Hematopoietic multipotent progenitor cell treated with erythropoietin and hydrocortisone succinate and interleukin-3 and kit ligand, for 17 days (in vitro differentiated cells): ENCODE results near the gene AGO1.
"Not testable (repeated sequence)": the region's sequence is repeated elsewhere in the genome, so short reads cannot be mapped to it uniquely, and the experiment has no call there.

Experiments
- DNase-seq: peaks from one replicate; pipeline ENCODE4 v3.0.0-alpha.2; 2015; ENCODE audit warnings: low spot score

The AGO1 gene

DNA sequence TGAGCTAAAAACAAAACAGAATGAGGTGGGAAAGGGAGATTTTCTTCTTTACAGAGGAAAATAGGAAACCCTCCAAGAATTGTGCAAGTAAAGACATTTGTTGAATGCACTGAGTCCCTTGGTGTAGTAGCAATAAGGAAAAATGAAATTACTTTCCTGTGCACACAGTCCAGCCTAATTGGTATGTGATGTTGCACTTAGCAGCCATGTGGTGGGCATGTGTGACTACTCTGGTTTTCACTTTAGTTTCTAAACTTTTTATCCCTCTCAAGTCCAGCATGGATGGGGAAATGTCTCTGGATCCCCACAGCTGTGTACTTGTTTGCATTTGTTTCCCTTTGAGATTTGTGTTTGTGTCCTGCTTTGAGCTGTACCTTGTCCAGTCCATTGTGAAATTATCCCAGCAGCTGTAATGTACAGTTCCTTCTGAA is 40.8 kb downstream of the AGO1 start:
- no peak for DNase-seq

GRCh38 chr1:35924838-35925237 is 41.8 kb downstream of the AGO1 start:
- no peak for DNase-seq

- no peak for DNase-seq
Measured at GRCh38 chr1:35925741-35926140, 42.7 kb downstream of the AGO1 start.

DNA sequence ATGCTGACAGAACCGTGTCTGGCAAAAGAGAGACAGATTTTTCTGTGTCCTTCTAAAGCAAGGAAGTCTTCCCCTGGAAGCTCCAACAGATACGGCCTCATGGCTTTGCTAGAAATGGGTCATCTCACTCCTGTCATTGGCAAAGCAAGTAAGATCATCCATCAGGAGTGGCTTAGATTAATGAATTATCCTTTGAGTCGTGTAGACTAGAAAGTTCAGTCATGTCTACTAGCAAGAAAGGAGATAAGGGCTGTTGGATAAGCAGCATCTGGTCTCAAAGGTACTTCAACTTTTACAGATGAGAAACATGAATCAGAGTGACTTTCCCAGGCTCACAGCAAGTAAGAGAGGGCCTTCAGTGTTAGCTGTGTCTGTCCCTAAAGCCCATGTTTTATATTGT is 44.5 kb downstream of the AGO1 start:
- DNase-seq = no peak

- peak; percentile 47 for DNase-seq
Measured at GRCh38 chr1:35929730-35930592, 47.0 kb downstream of the AGO1 start.

DNA sequence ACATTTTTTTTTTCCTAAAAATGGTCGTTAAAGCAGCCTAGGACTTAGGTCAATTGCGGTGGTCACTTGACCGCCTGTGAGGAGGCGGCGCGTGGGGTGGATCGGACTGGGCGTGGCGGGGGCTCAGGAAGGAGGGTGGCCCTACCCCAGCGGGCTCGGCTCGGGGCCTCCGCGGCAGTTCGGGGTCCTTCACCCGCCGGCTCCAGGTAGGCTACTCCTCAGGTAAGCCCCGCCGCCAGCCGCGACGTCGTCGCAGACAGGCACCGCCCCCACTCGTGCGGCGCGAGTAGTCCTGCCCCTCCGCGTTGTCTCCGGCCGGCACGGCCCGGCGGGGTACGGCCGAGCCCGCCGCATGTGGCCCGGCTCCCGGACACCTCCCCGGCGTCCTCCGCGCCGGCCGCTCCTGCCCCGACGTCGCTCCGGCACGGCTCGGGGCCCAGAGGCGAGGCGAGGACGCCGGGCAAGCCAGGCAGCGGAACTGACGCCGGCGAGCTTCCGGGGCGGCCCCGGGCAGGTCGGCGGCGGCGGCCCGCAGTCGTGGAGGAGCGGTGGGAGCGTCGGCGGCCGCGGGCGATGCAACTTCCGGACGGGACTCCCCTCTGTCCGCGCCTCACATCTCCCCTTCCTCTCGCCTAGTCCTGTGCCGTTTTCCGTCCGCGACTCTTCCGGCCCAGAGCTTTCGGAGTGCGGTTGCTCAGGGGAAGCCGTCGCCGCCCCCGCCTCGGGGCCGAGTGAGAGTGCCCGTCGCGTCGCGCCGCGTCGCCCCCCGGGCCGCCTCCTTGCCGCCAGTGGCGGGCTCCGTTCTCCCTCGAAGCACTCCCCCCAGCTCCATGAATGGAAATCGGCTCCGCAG is 47.8 kb downstream of the AGO1 start, which contains the start of gene AGO3:
Gene AGO3, plus strand, starts transcription at position 513 of the 853 bp plus-strand sequence. Its CDS starts 322 bp downstream, at position 835.
- DNase-seq = peak; percentile 60

GRCh38 chr1:35931446-35932157 is 48.6 kb downstream of the AGO1 start:
- DNase-seq = peak; percentile 25

- DNase-seq = no peak
Measured at GRCh38 chr1:35932158-35932636, 49.2 kb downstream of the AGO1 start.

DNA sequence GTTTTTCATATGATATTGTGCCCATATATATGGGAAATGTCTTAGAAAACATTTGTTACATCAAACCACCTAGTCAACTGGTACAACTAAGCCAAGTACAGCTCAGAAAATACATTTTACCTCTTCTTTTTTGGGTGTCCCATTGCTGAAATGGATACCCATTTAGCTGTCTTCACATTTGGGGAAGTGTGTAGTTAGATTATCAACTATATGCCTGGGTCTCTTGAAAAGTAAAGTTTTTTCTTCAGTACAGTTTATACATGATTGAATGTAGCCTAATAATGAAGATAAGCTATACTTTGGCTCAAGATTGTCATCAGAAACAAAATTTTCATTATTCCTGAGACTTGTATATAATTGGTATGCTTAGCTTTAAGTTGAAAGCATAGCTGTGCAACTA is 49.9 kb downstream of the AGO1 start:
- DNase-seq = no peak

GRCh38 chr1:35935442-35936388 is 52.7 kb downstream of the AGO1 start:
- no peak for DNase-seq

DNA sequence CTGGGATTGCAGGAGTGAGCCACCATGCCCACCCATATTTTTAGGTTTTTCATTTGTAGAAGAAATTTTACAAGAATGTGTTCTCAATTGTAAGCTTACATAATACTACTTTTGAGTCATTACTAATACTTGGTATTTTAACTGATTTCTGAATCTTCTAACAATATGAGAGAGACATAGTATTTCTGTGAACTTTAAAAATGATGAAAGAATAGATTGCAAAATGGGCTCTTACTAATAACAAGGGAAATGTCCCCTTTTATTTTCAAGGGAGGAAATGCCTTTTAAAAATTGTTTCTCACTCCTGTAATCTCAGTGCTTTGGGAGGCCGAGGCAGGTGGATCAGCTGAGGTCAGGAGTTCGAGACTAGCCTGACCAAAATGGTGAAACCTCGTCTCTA is 53.8 kb downstream of the AGO1 start:
- DNase-seq = no peak

- DNase-seq = no peak
Measured at GRCh38 chr1:35939484-35939883, 56.5 kb downstream of the AGO1 start.

GRCh38 chr1:35945327-35945726 is 62.3 kb downstream of the AGO1 start:
- no peak for DNase-seq

DNA sequence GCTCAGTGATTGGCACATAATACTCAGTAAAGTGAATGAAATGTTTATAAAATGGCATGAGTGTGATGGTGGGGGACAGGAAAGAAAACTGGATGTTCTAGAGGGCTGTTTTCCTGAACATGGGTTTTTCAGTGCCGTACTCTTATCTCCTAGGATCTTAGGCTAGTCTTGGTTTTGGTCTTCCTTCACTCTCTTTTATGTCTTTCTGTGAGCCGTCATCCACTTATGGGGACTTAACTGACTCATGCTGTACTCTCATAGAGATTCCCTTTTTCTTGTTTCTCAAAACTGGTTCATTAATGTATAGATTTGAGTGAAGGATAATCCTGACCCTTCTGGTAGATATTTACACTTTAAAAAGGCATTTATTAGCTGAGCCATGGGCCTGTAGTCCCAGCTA is 64.5 kb downstream of the AGO1 start:
- no peak for DNase-seq

GRCh38 chr1:35958558-35958957 is 75.5 kb downstream of the AGO1 start:
- DNase-seq = no peak

DNA sequence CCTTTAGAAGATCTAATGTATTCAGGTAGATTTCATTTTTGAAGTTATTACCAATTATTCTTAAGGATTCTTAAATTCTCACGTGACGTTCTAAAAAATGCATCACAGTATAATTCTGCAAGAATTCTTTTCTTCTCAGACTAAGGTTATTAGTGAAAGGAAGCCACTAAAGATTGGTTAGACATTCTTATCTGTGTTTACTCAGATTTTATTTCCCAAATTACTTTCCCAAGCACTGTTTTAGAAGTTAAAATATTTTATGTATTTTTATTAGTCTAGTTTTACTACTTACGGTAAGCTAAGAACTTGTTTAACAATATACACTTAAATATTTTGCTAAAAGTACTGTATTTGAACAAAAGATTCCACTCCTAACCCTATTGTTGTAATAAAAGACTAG is 76.3 kb downstream of the AGO1 start:
- DNase-seq = no peak

DNA sequence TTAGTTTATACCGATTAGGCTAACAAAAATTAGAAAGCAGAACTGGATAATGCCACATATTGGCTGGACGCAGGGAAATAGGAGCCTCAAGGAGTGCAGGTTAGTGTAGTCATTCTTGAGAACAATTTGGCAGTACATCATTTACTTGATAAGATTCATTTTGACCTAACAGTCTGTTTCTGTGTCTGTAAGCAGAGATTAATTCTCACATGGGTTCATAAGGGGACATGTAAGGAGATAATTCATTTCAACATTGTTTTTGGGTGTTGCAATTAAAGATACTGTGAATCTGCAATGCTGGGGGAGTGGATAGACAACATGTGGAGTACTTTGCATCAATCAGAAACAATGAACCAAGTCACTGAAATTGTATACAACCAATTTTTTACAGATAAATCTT is 79.9 kb downstream of the AGO1 start:
- no peak for DNase-seq

GRCh38 chr1:35964277-35964676 is 81.3 kb downstream of the AGO1 start:
- not testable (repeated sequence) for DNase-seq

- no peak for DNase-seq
Measured at GRCh38 chr1:35968396-35968795, 85.4 kb downstream of the AGO1 start.

DNA sequence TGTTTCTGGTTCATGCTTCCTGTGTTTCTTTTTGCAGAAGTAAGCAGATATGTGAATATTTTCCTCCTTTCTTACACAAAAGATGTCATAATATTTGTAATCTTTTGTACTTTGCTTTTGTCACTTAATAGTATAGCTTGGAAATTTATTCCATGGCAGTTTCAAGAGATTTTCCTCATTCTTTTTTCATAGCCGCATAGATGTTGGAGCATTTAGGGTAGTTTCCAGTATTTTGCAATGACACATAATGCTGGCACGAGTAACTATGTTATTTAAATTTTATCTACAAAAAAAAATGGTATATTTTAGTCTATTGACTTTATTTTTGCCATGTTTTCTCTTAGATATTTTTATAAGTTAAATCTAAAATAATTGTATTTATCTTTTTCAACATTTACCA is 88.6 kb downstream of the AGO1 start:
- no peak for DNase-seq

DNA sequence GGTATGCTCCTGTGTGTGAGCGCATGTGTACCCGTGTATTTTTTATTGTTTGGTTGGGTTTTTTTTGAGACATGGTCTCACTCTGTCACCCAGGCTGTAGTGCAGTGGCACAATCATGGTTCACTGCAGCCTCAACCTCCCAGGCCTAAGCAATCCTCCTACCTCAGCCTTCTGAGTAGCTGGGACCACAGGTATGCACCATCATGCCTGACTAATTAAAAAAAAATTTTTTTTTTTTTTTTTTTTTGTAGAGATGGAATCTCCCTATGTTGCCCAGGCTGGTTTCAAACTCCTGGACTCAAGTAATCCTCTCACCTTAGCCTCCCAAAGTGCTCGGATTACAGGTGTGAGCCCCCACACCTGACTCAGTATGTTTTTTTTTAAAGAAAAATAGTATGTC is 89.6 kb downstream of the AGO1 start:
- not testable (repeated sequence) for DNase-seq
